ENCODE data around the gene KAT6B. TPM values are rescaled to one million over a fixed set of nuclear protein-coding genes. Genes with fewer than 3 reads are reported as not detected.

KAT6B gene
- polyA plus RNA-seq, 1 donor from 2014 or later = 11.5 TPM

DNA sequence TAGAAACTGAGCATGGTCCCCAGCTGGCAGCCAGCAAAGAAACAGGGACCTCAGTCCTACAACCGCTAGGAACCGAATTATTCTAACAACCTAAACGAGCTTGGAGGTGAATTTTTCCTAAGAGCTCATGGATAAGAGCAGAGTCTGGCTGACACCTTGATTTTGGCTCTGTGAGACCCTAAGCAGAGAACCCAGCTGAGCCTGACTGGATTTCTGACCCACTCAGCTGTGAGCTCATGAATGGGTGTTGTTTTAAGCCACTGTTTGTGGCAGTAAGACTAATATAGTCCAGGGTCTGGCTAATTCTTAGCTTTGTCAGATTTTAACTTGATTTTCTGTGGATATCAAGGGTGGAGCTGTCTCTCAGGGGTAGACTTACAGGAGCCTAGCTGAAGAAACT lies 77.1 kb downstream of the KAT6B start:
- Histone ChIP-seq H3K4me2 (ENCODE audit: low read length) (no peak overlapping the region), H3K9me2 (ENCODE audit: insufficient read depth, low read length) (no peaks in the 10 kb centered on the region), H3K9me3 (ENCODE audit: low read length) (no peaks in the 10 kb centered on the region), H3K4me3 (ENCODE audit: low read length) (no peak overlapping the region), H3K27ac (ENCODE audit: low read length) (no peak overlapping the region), H3F3A (ENCODE audit: insufficient read depth, low read length, poor library complexity, severe bottlenecking) (no peaks in the 10 kb centered on the region), H3K36me3 (ENCODE audit: insufficient read depth, low read length) (no peaks in the 10 kb centered on the region), H3K27me3 (ENCODE audit: insufficient read depth, low read depth, low read length) (no peaks in the 10 kb centered on the region), H3K9ac (ENCODE audit: low read length) (no peak overlapping the region), H3K79me2 (replicated peaks; ENCODE audit: insufficient read depth, low read length) (peaks cover 32% of the 10 kb centered on the region), H2AFZ (ENCODE audit: low read depth, low read length) (no peak overlapping the region), H4K20me1 (ENCODE audit: insufficient read depth) (no peaks in the 10 kb centered on the region)
- TF ChIP-seq POLR2AphosphoS5 (IDR thresholded peaks at IDR 0.05) = no peak
- TF ChIP-seq RAD21 (conservative IDR thresholded peaks at IDR 0.05) = no peak
- no peak for TF ChIP-seq SMC3 (conservative IDR thresholded peaks at IDR 0.05; ENCODE audit: poor library complexity)
- TF ChIP-seq, protein P1, sequence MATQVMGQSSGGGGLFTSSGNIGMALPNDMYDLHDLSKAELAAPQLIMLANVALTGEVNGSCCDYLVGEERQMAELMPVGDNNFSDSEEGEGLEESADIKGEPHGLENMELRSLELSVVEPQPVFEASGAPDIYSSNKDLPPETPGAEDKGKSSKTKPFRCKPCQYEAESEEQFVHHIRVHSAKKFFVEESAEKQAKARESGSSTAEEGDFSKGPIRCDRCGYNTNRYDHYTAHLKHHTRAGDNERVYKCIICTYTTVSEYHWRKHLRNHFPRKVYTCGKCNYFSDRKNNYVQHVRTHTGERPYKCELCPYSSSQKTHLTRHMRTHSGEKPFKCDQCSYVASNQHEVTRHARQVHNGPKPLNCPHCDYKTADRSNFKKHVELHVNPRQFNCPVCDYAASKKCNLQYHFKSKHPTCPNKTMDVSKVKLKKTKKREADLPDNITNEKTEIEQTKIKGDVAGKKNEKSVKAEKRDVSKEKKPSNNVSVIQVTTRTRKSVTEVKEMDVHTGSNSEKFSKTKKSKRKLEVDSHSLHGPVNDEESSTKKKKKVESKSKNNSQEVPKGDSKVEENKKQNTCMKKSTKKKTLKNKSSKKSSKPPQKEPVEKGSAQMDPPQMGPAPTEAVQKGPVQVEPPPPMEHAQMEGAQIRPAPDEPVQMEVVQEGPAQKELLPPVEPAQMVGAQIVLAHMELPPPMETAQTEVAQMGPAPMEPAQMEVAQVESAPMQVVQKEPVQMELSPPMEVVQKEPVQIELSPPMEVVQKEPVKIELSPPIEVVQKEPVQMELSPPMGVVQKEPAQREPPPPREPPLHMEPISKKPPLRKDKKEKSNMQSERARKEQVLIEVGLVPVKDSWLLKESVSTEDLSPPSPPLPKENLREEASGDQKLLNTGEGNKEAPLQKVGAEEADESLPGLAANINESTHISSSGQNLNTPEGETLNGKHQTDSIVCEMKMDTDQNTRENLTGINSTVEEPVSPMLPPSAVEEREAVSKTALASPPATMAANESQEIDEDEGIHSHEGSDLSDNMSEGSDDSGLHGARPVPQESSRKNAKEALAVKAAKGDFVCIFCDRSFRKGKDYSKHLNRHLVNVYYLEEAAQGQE (IDR thresholded peaks at IDR 0.05; ENCODE audit: borderline replicate concordance) = no peak
- no peak for TF ChIP-seq EP300 (conservative IDR thresholded peaks at IDR 0.05; ENCODE audit: poor library complexity, severe bottlenecking)
- TF ChIP-seq, protein P2, sequence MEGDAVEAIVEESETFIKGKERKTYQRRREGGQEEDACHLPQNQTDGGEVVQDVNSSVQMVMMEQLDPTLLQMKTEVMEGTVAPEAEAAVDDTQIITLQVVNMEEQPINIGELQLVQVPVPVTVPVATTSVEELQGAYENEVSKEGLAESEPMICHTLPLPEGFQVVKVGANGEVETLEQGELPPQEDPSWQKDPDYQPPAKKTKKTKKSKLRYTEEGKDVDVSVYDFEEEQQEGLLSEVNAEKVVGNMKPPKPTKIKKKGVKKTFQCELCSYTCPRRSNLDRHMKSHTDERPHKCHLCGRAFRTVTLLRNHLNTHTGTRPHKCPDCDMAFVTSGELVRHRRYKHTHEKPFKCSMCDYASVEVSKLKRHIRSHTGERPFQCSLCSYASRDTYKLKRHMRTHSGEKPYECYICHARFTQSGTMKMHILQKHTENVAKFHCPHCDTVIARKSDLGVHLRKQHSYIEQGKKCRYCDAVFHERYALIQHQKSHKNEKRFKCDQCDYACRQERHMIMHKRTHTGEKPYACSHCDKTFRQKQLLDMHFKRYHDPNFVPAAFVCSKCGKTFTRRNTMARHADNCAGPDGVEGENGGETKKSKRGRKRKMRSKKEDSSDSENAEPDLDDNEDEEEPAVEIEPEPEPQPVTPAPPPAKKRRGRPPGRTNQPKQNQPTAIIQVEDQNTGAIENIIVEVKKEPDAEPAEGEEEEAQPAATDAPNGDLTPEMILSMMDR (IDR thresholded peaks at IDR 0.05; ENCODE audit: poor library complexity, severe bottlenecking) = no peak
- no peak for TF ChIP-seq EZH2 (IDR thresholded peaks at IDR 0.05; ENCODE audit: borderline replicate concordance, insufficient read depth, low read length, poor library complexity, severe bottlenecking)
- TF ChIP-seq TAF1 (IDR thresholded peaks at IDR 0.05; ENCODE audit: low read depth) = no peak
- TF ChIP-seq MXI1 (conservative IDR thresholded peaks at IDR 0.05; ENCODE audit: poor library complexity, severe bottlenecking) = no peak

DNA sequence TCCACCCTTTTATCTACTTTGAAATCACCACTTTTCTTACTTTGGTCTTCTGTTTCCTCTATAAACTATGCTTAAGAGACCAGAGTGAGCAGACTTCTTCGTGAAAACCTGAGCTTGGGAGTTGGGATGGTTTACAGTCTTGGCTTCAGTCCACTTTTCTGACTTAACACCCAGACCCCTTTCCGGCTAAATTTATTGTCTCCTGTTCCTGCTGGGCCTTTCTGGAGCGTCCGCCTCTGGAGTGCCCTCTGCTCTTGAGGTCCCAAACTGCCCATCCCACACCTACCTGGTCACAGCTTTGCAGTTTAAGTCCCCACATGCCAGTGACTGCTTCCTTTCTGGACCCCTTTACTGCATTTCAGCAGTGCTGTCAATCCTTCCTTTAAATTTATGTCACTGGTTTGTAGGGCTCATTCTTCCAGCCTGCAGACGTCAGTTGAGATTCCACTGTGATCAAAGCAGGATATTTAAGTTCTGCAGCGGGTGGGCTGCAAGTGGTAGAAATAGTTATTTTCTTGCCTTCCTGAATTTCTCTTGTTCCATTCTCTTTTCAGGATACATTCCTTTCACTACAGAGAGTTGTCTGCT lies 80.3 kb downstream of the KAT6B start:
- no peaks in the 10 kb centered on the region for H3F3A ChIP-seq (ENCODE audit: insufficient read depth, low read length, poor library complexity, severe bottlenecking)
- peaks cover 29% of the 10 kb centered on the region for H3K79me2 ChIP-seq (replicated peaks; ENCODE audit: insufficient read depth, low read length)
- H3K9me3 ChIP-seq (ENCODE audit: low read length) = no peaks in the 10 kb centered on the region
- H3K27ac ChIP-seq (ENCODE audit: low read length) = no peak overlapping the region
- no peaks in the 10 kb centered on the region for H3K36me3 ChIP-seq (ENCODE audit: insufficient read depth, low read length)
- no peak overlapping the region for H2AFZ ChIP-seq (ENCODE audit: low read depth, low read length)
- H3K27me3 ChIP-seq (ENCODE audit: insufficient read depth, low read depth, low read length) = no peaks in the 10 kb centered on the region
- no peaks in the 10 kb centered on the region for H4K20me1 ChIP-seq (ENCODE audit: insufficient read depth)
- no peak for TF ChIP-seq EZH2 (IDR thresholded peaks at IDR 0.05; ENCODE audit: borderline replicate concordance, insufficient read depth, low read length, poor library complexity, severe bottlenecking)
- no peak for TF ChIP-seq MXI1 (conservative IDR thresholded peaks at IDR 0.05; ENCODE audit: poor library complexity, severe bottlenecking)
- no peak for TF ChIP-seq SMC3 (conservative IDR thresholded peaks at IDR 0.05; ENCODE audit: poor library complexity)
- no peak for TF ChIP-seq POLR2AphosphoS5 (IDR thresholded peaks at IDR 0.05)
- no peak for TF ChIP-seq TAF1 (IDR thresholded peaks at IDR 0.05; ENCODE audit: low read depth)
- TF ChIP-seq, protein P1 (IDR thresholded peaks at IDR 0.05; ENCODE audit: borderline replicate concordance) = no peak
- no peak for TF ChIP-seq RAD21 (conservative IDR thresholded peaks at IDR 0.05)
- no peak for TF ChIP-seq EP300 (conservative IDR thresholded peaks at IDR 0.05; ENCODE audit: poor library complexity, severe bottlenecking)
- TF ChIP-seq, protein P2 (IDR thresholded peaks at IDR 0.05; ENCODE audit: poor library complexity, severe bottlenecking) = no peak
- no peak overlapping the region for H3K4me2 ChIP-seq (ENCODE audit: low read length)
- H3K4me3 ChIP-seq (ENCODE audit: low read length) = no peak overlapping the region
- no peak overlapping the region for H3K9ac ChIP-seq (ENCODE audit: low read length)
- no peaks in the 10 kb centered on the region for H3K9me2 ChIP-seq (ENCODE audit: insufficient read depth, low read length)
